ENCODE data around the gene PMEPA1.
A peak's percentile ranks its signal among the peaks of the same experiment; 100 is the strongest.

The PMEPA1 gene

DNA sequence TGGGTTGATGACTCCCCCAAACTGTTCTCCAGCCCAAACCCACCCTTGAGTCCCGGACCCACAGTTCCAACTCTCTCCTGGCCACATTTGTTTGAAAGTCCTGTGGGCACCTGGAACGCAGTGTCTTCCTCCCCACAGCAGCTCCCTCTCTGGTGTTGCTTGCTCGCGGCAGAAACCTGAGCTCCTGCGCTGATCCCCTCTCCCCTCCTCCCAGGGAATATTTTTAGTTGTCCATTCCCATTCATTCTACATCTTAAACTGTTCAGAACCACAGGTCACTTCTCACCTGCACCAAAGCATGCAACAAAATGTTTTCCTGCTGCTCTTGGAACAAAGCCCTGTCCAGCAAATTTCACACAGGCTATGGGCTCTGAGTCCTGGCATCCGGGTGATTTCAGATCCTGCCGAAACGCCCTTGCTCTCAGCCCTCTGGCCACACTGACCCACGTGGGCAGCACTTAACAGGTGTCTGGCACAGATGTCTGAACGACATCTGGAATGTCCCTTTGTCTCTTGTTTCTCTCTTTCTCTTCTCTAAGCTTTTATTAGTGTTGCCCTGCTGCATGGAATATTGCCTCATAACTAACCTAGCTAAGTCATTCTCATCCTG lies 27.0 kb upstream of the PMEPA1 start:
- no peak for DNase-seq

DNA sequence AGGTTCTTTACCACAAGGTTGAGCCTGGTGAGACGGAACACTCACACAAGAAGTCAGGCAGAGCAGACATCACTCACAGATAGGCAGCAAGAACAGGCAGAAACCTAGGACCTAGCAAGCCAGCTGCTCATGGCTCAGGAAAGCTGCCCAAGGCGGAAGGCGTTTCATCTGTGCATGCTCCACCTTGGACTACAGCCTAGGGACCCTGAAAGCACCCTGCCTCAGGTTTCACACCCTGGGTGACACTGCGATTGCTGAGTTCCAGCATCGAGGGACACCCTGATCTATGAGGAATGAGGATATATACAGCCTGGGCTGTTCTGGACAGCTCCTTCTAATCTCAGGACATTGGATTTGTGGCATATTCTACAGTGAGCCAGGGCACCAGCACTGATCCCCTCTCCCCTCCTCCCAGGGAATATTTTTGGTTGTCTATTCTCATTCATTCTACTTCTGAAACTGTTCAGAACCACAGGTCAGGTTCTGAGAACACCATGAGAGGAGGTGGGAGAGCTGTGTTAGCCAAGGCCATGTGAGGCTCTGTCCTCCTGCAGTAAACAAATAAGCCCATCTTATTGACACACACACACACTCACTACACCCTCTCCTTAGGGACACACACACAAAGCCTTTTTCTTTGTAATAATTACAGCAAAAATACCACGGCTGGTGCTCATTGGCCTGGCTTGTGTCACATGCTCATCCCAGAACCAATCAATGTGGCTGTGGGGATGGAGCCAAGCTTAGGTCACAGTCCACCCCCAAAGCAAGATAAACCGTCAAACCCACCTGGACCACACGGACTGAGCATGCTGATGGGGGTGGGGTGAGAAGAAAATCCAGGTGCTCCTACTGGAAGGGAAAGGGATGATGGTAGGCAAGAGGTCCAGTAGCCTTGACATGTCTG lies 26.3 kb upstream of the PMEPA1 start:
- DNase-seq: no peak

DNA sequence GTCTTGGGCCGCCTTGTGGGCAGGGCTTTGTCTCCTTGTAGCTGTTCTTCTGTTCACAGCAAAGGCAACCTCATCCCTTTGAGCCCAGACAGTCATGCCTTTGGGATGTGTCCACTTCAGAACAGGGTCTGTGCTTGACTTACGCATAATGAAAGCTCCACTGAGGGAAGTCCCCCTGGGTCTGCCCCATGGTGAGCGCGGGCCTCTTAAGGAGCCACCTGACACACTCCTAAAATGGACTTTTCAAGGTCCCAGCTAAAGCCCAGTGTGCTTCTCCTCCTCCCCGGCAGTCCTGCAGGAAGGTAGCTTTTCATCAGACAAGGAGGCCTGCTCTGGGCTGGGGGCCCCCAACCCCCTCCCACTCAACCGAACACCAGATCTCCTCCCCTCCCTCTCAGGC lies 24.9 kb upstream of the PMEPA1 start:
- DNase-seq: no peak

DNA sequence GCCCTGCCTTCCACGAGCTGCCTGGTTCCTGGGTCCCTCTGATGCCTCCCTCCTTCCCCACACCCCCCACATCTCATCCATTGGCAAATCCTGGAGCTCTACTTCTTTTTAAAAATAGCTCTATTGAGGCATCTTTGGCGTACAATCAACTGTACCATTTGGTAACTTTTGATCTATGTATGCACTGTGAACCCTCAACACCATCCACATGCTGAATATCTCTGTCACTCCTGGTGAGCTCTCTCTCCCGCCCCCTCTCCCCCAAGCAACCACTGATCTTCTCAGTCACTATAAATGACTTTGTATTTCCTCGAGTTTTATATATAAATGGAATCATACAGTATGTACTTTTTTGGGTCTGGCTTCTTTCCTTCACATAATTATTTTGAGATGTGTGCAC lies 22.4 kb upstream of the PMEPA1 start:
- no peak for DNase-seq

DNA sequence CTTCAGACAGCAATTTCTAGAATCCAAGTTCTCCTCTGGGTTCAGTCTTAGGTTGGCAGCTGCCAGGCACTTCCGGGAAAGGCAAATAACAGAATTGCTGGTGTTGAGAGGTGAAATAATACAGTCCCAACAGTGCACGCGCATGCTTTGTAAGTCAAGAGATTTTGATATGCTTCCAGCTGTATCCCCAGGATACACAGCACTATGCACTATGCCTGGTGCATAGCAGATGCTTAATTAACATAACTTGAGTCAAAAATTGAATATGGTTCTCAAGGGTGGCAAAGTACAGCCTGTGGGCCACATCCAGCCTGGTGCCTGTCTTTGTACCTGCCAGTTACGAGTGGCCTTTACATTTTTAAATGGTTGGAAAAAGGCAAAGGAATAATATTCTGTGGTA lies 18.9 kb upstream of the PMEPA1 start:
- DNase-seq: no peak

DNA sequence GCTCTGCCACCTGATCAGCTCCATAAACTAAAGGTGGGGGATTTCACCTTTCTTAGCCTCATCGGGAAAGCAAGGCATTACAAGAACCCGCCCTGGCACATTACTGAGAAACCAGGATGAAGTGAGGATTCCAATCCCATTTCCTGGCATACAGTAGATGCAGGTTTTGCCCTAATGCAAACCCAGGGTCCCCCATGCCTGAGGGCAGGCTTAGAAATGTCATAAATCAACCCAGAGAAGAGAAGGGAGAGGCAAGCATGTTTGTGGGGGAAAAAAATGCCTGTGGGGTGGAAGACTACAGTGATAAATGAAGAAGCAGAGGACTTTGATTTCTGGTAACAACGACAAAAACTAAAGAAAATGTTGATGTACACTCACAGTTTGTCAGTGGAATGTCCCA lies 18.0 kb upstream of the PMEPA1 start:
- DNase-seq: no peak

DNA sequence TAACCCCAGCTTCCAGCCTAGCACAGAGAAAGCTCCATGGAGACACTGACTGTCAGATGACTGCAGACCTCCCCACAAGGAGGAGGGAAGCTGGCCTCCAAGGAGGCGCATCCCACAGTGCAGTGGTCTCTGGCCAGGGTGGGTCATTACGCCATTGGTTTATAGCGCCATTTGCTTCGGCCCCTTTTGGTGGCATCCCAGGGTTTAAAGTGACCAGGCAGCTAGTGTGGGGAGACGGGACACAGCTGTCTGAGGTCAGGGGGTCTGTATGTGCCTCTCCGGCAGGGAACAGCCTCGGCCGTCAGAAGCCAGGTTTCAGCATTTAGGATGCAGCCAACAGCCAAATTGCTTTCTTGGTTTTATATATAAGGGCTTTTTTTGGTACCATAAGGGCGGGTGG lies 15.8 kb upstream of the PMEPA1 start:
- no peak for DNase-seq

DNA sequence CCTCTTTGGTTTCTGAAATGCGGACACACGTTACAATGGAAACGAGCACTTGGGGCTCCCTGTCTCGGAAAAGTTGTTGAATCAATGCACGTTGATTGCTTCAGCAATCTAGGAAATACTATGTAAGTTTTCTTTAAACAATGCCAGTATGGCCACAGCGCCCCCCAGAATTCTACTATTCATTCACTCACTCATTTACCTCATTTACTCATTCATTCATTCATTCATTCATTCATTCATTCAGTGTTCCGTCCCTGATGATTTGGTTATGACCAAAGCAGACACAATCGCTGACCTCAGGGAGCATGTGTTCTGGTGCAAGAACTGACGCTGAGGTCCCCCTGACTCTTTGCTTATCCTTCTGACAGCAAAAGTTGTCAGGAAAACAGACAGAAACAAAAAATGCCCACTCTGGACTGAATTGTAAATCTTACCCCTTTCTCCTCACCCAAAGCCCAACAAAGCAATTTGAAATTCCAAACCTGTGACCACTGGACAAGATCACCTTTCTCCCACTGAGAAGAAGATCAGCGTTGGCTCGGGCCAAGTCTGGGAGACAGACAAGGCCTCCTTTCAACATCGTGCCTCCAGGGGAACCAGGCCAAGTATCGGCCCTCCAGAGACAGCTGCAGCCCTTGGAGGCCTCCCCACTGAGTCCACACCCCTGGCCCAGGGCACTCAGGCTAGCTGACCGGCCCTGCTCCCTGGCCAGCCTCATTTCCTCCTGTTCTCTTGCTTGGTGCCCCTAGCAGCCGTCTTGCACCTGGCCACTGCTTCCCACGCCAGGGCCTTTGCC lies 15.0 kb upstream of the PMEPA1 start:
- DNase-seq: no peak

DNA sequence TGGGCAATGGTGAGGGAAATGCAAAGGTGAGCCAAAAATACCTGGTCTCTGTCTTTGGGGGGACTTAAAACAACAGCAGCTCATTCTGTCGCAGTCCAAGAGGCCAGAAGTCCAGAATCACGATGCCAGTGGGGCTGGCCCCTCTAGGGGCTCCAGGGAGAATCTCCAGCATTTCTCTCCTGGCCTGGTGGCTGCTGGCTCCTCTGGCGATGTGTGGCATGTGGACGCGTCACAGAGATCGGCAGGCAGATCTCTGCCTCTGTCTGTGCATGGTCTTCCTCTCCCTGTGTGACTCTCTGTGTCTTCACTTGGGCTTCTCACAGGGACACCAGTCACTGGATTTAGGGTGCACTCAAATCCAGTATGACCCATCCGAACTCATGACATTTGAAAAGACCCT lies 14.0 kb upstream of the PMEPA1 start:
- DNase-seq: no peak

DNA sequence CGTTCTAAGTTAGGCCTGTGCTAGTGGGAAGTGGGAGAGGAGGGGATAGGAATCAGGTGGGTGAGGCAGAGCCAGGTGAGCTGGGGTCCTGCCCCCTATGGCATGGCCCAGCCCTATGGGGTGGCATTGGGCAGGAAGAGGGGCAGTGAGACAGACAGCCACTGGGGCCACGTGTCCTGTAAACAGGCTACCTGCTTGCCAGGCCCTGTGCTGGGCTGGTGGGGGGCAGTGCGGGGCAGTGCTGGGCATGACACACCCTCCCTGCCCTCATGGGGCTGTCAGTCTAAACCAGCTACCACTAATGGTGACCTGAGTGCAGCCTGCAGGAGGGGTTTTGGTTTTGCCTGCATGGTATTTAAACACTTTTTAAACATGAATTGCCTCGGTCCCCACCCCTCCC lies 10.1 kb upstream of the PMEPA1 start:
- no peak for DNase-seq

DNA sequence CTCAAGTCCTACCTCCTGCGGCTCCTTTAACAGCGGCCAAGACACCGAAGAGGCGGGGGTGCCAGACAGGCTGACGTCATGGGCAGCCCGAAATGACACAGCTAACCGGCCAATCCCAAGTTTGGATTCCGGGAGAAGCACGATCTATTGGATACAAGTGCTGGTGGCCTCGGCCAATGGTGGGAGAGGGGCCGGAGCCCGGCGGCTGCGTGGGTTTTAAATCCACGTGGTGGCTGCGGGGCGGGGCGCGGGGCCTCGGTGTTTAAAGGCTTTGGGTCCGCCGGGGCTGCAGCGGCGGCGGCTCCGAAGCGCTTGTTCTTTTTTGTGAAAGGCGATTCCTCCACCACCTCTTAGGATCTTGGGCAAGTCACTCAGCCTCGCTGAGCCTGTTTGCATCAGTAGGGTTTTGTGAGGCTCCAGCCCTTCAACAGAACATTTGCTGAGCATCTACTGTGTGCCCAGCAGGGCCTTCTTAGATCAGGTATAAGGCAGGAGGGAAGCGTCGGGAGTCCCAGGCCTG lies 8.7 kb upstream of the PMEPA1 start:
- DNase-seq: peak; percentile 98

DNA sequence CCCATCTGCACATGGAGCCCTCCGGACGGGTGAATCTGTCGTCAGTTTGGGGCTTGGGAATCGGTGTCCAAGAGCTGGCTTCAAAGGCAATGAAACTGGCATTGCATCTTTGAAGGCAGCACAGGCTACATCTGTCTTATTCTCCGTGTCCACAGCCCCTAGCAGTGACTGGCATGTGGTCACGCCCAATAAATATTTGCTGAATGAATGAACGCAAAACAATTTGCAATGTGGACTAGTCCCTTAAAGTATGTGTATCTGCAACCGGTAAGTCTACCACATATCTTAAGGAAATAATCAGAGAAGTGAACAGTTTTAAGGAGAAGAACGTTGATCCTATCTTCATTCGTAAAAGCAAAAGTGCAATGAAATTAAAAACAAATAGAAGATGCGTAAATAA lies 8.0 kb upstream of the PMEPA1 start:
- no peak for DNase-seq

DNA sequence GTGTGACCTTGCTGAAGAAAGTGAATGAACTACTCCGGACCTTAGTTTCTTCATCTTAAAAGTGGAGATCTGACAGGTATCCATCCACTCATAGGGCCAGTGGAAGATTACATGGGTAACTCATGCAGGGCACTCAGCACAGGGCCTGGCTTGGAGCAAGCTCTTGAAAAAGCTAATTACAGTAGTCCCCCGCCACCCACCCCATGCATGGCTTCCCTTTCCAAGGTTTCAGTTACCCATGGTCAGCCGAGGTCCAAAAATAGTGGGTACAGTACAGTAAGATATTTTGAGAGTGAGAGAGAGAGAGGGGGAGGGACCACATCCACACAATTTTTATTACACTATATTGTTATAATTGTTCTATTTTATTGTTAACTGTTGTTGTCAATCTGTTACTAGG lies 7.1 kb upstream of the PMEPA1 start:
- DNase-seq: no peak

DNA sequence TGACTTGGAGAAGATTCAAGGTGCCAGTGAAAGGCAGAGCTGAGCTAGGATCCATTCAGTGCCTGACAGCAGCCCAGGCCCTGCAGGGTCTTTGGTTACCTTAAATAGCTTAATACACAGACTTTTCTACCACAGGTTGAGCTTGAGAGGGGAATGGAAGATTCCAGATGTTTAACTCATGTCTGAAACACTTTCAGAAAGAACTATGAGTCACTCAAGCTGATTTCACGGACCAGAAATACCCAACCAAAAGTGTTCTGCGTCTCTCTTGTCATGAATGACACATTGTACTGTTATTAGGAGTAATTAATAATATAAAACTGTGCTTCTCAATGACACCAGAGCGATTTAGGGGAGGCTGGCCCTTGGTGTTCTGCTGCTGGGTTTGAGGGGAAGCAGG lies 6.4 kb upstream of the PMEPA1 start:
- DNase-seq: no peak

DNA sequence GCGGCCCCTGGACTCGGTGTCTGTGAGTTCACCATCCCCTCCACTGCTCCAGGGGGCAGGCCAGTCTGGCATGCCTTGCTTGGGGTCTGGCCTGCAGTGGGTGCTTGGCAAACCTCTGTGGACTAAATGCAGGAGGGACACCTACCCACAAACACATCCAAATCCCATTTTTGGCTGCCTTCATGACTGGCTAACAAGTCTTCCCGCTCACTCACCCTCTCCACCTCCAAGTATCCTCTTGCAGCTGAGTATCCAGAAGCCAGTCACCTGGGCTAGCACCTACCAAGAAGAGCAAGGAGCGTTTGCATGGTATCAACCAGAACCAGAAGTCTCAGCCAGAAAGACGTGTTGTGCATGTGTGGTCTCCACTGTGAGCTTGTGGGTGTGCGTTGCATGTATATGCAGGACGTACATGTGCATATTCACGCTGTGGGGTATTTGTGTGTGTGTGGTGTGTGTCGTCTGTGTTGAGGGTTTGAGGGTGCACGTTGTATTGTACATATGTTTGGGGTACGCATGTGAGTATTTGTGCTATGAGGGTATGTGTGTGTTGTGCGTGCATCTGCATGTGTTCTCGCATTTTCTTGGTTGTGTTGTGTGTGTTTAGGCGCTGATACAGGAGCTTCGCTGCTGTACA lies 5.6 kb upstream of the PMEPA1 start:
- DNase-seq: no peak

DNA sequence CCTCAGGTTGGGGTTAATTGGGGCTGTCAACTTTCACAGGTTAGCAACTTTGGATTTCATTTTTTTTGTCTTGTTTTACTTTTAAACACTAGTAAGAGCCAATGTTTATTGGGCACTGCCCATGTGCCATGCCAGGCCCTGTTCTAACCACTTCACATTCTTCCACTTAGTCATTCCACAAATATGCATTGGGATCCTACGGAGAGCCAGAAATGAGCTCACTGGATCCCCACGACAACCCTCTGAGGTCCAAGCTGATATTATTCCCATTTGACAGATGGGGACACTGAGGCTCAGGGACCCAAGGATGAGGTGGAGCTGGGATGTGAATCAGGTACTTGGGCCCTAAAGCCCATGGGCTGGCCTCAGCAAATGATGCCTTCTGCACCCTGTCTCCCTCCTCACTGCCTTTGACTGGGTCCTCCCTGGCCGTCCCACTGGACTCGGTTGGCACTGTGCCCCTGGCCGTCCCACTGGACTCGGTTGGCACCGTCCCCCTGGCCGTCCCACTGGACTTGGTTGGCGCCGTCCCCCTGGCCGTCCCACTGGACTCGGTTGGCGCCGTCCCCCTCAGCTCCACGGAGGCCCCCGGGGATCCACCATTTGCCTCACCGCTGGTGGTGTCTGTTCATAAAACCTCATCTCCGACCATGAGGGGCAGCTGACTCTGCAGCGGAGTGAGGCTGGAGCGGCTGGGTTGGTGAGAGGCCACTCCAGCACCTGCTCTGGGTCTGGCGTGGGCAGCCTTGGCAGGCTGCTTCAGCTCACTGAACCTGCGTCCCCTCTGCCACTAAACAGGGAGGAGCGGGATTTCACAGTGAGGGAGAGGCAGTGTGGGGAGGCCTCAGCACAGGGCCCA lies 4.8 kb upstream of the PMEPA1 start:
- DNase-seq: no peak

DNA sequence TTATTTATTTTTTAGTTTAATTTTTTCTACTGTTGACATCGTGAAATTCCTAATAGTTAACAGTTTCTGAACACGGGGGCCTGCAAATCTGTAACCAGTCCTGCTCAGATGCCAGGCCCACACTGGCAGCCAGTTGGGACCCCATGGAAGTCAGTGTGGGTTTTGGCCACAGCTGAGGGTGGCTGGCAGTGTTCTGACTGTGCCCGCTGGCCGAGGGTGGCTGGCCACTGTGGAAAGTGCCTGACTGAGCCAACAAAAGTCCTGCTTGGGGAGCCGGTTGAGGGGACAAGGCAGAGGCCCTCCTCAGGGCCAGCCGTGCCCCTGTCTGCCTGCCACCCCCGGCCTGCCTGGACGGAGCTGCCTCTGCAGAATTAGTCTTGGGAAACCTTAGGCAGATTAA lies 4.1 kb upstream of the PMEPA1 start:
- DNase-seq: no peak

DNA sequence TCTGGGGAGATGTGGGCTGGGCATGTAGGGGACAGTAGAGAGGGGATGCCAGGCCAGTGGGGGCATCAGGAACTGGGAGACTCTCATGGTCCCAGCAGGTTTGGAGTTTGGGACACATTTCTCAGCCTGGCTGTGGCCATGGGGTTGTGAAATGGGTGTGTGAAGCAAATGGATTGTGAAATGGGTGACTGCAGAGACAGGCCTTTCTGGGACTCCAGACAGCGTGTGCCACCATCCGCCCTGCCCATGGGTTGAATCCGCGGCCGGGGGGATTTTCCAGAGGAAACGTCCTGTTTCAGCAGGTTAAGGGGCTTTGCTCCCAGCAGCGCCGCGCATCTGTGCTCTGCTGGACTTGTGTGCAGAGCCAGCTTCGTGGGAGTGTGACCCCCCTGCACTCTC lies 3.7 kb upstream of the PMEPA1 start:
- peak; percentile 35 for DNase-seq

DNA sequence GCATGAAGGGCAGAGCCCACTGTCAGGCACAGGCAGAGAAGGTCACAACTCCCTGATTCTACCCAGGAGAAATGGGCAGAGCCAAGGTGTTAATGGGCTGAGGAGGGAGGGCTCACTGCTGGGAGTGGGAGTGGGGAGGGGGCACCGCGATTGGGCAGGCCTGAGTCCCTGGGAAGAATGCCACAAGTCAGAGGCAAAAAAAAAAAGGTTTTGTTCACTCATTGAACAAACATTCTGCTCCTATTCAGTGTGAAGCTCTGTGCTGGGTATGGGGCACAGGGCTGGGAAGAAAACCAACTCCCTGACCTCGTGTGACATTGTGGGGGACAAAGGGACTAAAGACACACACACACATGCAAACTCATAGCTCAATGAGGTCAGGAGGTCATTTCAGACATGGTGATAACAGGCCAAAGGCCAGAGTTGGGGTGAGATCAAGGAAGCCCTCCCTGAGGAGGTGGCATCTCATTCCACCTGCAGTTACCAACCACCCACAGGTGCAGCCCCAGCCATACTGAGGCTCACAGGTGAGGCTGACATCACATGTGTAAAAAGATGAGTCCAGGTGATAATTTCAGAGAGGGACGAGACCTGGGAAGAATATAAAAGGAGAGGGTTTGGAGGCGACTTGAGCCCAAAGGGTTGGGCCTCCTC lies 3.2 kb upstream of the PMEPA1 start:
- DNase-seq: no peak

DNA sequence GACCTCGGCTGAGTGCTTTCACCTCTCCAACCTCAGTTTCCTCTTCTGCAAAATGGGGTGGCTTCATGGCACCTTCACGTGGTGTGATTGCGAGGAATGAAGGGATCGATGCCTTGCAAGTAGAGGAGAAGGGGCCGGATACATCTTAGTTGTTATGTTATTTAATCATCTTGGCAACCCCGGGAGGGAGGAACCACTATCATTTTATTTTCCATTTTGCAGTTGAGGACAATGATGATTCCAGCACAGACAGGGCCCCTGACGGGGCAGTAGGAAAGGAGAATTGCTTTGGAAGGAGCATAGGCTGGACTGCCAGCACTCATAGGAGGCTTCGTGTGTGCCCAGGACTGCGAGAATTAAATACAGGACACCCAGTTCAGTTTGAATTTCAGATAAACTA lies 2.5 kb upstream of the PMEPA1 start:
- DNase-seq: no peak

DNA sequence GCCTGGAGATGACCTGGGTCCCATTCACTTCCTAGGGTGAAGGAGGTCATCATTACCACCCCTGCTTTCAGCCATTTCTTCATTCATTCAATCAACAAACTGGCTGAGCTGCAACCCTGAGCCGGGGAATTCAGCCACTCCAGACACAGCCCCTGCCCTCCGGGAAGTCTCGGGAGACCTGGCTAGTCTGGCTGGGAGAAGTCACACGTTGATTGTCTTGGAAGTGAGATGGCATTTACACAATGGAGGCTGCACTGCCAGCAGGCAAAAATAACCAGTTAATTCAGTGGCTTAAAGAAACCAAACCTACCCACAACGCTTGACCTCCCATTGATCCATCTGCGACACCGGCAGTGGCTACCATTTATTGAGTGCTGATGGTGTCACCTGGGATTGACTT lies 2.0 kb upstream of the PMEPA1 start:
- DNase-seq: no peak

DNA sequence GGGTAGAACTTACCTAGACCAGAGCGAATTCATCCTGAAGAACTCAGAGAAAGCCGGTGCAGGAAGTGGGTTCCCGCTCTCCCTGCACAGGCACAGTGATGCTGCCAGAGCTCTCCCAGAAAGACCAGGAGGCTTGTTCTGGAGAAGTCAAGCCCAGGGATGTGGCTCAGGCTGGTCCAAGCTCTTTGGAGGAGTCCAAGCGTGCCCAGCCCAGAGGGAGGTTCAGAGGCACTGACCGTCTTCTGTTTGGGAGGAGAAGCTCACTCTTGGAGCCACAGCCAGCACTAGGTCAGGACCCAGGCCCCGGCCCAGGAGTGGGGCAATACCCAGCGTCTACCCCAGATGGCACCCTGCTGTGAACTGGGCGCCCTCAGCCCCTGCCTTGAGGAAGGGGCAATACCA lies 1.5 kb upstream of the PMEPA1 start:
- no peak for DNase-seq
